Measurements from ENCODE around the gene RXFP2.

DNA sequence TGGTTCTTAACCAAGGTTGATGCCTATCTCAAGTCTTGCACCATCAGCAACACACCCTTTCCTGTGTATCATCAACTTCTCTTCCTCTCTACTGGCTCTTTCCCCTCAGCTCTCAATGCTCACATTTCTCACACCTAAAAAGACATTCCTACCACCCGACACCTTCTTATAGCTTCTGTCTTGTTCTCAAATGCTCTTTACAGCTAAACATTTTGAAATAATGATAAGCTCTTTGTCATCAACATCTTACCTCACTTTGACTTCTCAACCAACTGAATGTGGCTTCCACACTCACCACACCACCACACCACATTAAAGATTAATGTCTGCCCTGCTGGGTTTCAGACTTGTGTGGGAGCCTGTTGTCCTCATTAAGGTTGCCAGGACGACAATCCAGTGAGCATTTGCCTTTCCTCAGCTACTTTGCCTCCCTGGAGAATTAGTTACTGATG lies 67.8 kb downstream of the RXFP2 start:
- TF ChIP-seq POLR2A (IDR thresholded peaks at IDR 0.05), result no peak
- TF ChIP-seq, protein P1, sequence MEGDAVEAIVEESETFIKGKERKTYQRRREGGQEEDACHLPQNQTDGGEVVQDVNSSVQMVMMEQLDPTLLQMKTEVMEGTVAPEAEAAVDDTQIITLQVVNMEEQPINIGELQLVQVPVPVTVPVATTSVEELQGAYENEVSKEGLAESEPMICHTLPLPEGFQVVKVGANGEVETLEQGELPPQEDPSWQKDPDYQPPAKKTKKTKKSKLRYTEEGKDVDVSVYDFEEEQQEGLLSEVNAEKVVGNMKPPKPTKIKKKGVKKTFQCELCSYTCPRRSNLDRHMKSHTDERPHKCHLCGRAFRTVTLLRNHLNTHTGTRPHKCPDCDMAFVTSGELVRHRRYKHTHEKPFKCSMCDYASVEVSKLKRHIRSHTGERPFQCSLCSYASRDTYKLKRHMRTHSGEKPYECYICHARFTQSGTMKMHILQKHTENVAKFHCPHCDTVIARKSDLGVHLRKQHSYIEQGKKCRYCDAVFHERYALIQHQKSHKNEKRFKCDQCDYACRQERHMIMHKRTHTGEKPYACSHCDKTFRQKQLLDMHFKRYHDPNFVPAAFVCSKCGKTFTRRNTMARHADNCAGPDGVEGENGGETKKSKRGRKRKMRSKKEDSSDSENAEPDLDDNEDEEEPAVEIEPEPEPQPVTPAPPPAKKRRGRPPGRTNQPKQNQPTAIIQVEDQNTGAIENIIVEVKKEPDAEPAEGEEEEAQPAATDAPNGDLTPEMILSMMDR (IDR thresholded peaks at IDR 0.05), result no peak
